CD14-positive monocyte (primary cell): ENCODE data around the gene BTBD9. TPM values are rescaled to one million over a fixed set of nuclear protein-coding genes. Genes with fewer than 3 reads are reported as not detected.

Experiments used
- DNase-seq, 3 donors: peaks; one replicate each; pipeline ENCODE4 v3.0.0-alpha.2; 2011 to 2022
- H2AFZ ChIP-seq: 2 replicates; pipeline ENCODE4 v1.6.0; 2012; ENCODE audit warnings: mild to moderate bottlenecking, low read depth, low read length, inconsistent platforms; ENCODE audit not compliant: insufficient read depth, poor library complexity, severe bottlenecking
- H3K27ac ChIP-seq, 2 donors: 1 replicate in 1 of 2; 2 replicates in 1 of 2; pipeline ENCODE4 v1.5.1; 2012 to 2013; ENCODE audit warnings: low read length in 2 of 2, control low read depth in 1 of 2, inconsistent platforms in 1 of 2, low read depth in 1 of 2, mild to moderate bottlenecking in 1 of 2
- H3K27me3 ChIP-seq, 2 donors: one replicate each; pipeline versions ENCODE4 v1.6.0 to v1.6.1; 2011 to 2013; ENCODE audit warnings: low read length in 2 of 2; ENCODE audit not compliant: control insufficient read depth in 2 of 2, insufficient read depth in 2 of 2
- H3K36me3 ChIP-seq, 2 donors: replicated peaks in 1 of 2; 1 replicate in 1 of 2; 2 replicates in 1 of 2; pipeline versions ENCODE4 v1.5.1 to v1.6.1; 2012 to 2013; ENCODE audit warnings: low read length in 2 of 2, control low read depth in 1 of 2, inconsistent platforms in 1 of 2, mild to moderate bottlenecking in 1 of 2; ENCODE audit not compliant: insufficient read depth in 2 of 2, control insufficient read depth in 1 of 2
- H3K4me1 ChIP-seq, 2 donors: 1 replicate in 1 of 2; 2 replicates in 1 of 2; pipeline versions ENCODE4 v1.5.1 to v1.6.1; 2012 to 2013; ENCODE audit warnings: low read length in 2 of 2, control low read depth in 1 of 2, inconsistent platforms in 1 of 2, mild to moderate bottlenecking in 1 of 2, moderate library complexity in 1 of 2; ENCODE audit not compliant: insufficient read depth in 2 of 2, control insufficient read depth in 1 of 2
- H3K4me2 ChIP-seq: replicated peaks from 2 replicates; pipeline ENCODE3; 2012; ENCODE audit warnings: low read length, moderate library complexity, mild to moderate bottlenecking; ENCODE audit not compliant: poor library complexity, severe bottlenecking; ENCODE audit errors: extremely low read depth
- H3K4me3 ChIP-seq, 3 experiments: fragments of 200-600 bp in 1 of 3; sonication (generic) in 1 of 3; replicated peaks in 1 of 3; 1 replicate in 2 of 3; 2 replicates in 1 of 3; pipeline ENCODE4 v1.5.1; 2011 to 2013; ENCODE audit warnings: low read length in 3 of 3, mild to moderate bottlenecking in 3 of 3, control low read depth in 2 of 3, low read depth in 2 of 3, inconsistent platforms in 1 of 3, moderate library complexity in 1 of 3
- H3K79me2 ChIP-seq: 2 replicates; pipeline ENCODE4 v1.6.0; 2012; ENCODE audit warnings: mild to moderate bottlenecking, control low read depth, inconsistent platforms, low read length, moderate library complexity; ENCODE audit not compliant: insufficient read depth
- H3K9ac ChIP-seq: 2 replicates; pipeline ENCODE4 v1.6.0; 2017; ENCODE audit warnings: low read length, mild to moderate bottlenecking; ENCODE audit not compliant: insufficient read depth, poor library complexity, severe bottlenecking
- H3K9me3 ChIP-seq, 2 donors: replicated peaks in 1 of 2; 1 replicate in 1 of 2; 2 replicates in 1 of 2; pipeline versions ENCODE4 v1.5.1 to v1.6.1; 2012 to 2013; ENCODE audit warnings: low read length in 2 of 2, control low read depth in 1 of 2; ENCODE audit not compliant: control insufficient read depth in 1 of 2, insufficient read depth in 1 of 2
- H4K20me1 ChIP-seq: 2 replicates; pipeline ENCODE4 v1.6.0; 2012; ENCODE audit warnings: mild to moderate bottlenecking, low read length, control low read depth, moderate library complexity; ENCODE audit not compliant: insufficient read depth
- H3K27ac Mint-ChIP-seq, 7 donors: one replicate each; pipeline ENCODE4 v1.8.0; 2020; ENCODE audit warnings: mild to moderate bottlenecking in 7 of 7, mixed read lengths in 7 of 7, moderate library complexity in 6 of 7, inconsistent platforms in 2 of 7
- H3K27me3 Mint-ChIP-seq, 3 donors: one replicate each; pipeline ENCODE4 v1.8.0; 2021 to 2022; ENCODE audit warnings: low read depth in 3 of 3, mild to moderate bottlenecking in 3 of 3, mixed read lengths in 3 of 3, moderate library complexity in 3 of 3, inconsistent platforms in 1 of 3
- H3K36me3 Mint-ChIP-seq, 2 donors: one replicate each; pipeline ENCODE4 v1.8.0; 2020; ENCODE audit warnings: mixed read lengths in 2 of 2, inconsistent platforms in 1 of 2, mild to moderate bottlenecking in 1 of 2
- H3K4me1 Mint-ChIP-seq: one replicate; pipeline ENCODE4 v1.8.0; 2020; ENCODE audit warnings: mild to moderate bottlenecking, mixed read lengths
- H3K4me3 Mint-ChIP-seq, 2 donors: one replicate each; pipeline ENCODE4 v1.8.0; 2020; ENCODE audit warnings: mild to moderate bottlenecking in 2 of 2, mixed read lengths in 2 of 2, moderate library complexity in 1 of 2
- H3K9me3 Mint-ChIP-seq, 7 donors: one replicate each; pipeline ENCODE4 v1.8.0; 2020 to 2022; ENCODE audit warnings: mixed read lengths in 7 of 7, mild to moderate bottlenecking in 6 of 7, moderate library complexity in 6 of 7, inconsistent platforms in 2 of 7
- WGBS: methylation state at CpG from one replicate; pipeline ENCODE4 v1.1.5; 2013; ENCODE audit warnings: missing lambda C conversion rate; ENCODE audit not compliant: insufficient coverage; 5-methylcytosine and 5-hydroxymethylcytosine counted together
- intact Hi-C, 2 donors: fragments of 100-400 bp; cut with micrococcal nuclease; formaldehyde crosslinking; loops; one replicate each; pipeline versions ENCODE4 v1.15.0 to v1.15.1; 2023
- polyA plus RNA-seq, 3 donors: library from polyadenylated mRNA; depleted of rRNA in 1 of 3; unstranded in 2 of 3; stranded (reverse) in 1 of 3; fragments of 300-500 nt in 2 of 3; fragments of >200 nt in 1 of 3; fragmentation: Illumina TruSeq in 2 of 3; gene quantifications; 1 replicate in 2 of 3; 2 replicates in 1 of 3; pipeline ENCODE4 v1.2.3, GENCODE V29; 2012 to 2021
- TF ChIP-seq, protein P1 (sequence below): fragments of 200-600 bp; IDR thresholded peaks from one replicate; pipeline ENCODE4 v1.8.0; 2022; ENCODE audit warnings: antibody characterized with exemption, mild to moderate bottlenecking

Gene BTBD9
- polyA plus RNA-seq, 3 donors = 5.2 to 7.5 (median 6.2) TPM

DNA sequence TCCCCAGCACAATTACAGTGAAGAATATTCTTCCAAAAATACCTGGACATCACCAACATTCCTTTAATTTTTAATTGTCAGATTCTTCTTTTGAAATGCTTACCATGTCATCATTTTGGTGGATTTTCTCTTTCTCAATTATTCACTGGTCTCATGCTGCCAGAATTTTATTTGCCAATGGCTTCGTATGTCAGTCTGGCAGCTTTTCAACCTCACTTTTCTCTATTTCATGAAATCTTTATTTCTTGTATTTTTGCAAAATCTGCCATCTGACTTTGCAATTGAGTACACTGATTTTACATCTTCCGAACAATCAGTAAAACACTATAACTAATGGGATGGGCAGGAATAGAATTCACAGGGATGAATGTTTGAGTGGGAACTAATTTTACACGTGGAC, 84.1 kb downstream of the BTBD9 start:
- DNase-seq = no peak
- H3K4me1 Mint-ChIP-seq = no peaks in the 10 kb centered on the region
- H3K4me3 ChIP-seq = no peak overlapping the region
- intact Hi-C loops = no loop called here
- H3K36me3 ChIP-seq = no peaks in the 10 kb centered on the region
- H3K4me3 Mint-ChIP-seq = no peak overlapping the region
- no peaks in the 10 kb centered on the region for H3K27me3 ChIP-seq
- H3K9me3 Mint-ChIP-seq = peaks cover 0 to 2% (median 0%) of the 10 kb centered on the region in 7 donors
- peaks cover 0 to 4% of the 10 kb centered on the region in 2 donors for H3K9me3 ChIP-seq
- H4K20me1 ChIP-seq = no peaks in the 10 kb centered on the region
- peaks cover 4 to 8% of the 10 kb centered on the region in 2 donors for H3K36me3 Mint-ChIP-seq
- TF ChIP-seq, protein P1, sequence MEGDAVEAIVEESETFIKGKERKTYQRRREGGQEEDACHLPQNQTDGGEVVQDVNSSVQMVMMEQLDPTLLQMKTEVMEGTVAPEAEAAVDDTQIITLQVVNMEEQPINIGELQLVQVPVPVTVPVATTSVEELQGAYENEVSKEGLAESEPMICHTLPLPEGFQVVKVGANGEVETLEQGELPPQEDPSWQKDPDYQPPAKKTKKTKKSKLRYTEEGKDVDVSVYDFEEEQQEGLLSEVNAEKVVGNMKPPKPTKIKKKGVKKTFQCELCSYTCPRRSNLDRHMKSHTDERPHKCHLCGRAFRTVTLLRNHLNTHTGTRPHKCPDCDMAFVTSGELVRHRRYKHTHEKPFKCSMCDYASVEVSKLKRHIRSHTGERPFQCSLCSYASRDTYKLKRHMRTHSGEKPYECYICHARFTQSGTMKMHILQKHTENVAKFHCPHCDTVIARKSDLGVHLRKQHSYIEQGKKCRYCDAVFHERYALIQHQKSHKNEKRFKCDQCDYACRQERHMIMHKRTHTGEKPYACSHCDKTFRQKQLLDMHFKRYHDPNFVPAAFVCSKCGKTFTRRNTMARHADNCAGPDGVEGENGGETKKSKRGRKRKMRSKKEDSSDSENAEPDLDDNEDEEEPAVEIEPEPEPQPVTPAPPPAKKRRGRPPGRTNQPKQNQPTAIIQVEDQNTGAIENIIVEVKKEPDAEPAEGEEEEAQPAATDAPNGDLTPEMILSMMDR = no peak
- H2AFZ ChIP-seq = no peak overlapping the region
- H3K4me2 ChIP-seq = no peak overlapping the region
- H3K4me1 ChIP-seq = peaks cover 14 to 15% of the 10 kb centered on the region in 2 donors
- no peaks in the 10 kb centered on the region for H3K79me2 ChIP-seq
- H3K9ac ChIP-seq = no peak overlapping the region
- no peaks in the 10 kb centered on the region for H3K27me3 Mint-ChIP-seq
- H3K27ac ChIP-seq = no peak overlapping the region
- 100% methylated on average over 1 of the region's 3 CpGs for WGBS
- no peak overlapping the region for H3K27ac Mint-ChIP-seq

DNA sequence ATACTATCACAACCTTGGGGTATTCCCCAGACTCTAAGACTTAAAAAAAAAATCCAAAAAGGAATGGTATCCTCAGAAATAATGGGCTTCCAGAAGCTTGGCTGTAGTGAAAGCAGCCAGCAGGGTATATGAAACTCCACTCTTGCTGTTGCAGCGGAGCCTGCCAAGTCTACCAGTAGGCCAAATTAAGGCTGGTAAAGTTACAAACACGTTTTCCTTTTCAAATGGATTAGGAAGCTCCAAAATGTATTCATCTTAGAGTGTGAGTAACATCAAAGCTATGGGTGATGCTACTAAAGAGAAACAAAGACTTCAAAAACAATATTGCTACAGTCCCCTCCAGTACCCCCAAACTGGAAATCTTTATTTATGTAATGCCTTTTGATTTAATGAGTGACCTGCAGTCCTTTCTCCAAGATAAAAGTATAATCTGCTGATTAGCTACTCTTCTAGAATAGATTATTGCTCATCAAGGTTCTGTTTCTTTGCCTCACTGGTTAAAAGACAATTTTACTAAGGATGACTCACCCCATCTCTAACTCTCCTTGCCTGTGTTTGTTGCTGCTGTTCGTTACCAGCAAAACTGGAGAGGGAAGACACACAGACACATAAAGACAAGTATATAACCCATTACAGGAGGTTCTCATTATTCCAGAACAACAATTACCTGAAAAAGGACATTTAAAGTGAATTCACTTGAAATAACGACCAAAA, 84.9 kb downstream of the BTBD9 start:
- no peak overlapping the region for H3K4me3 Mint-ChIP-seq
- peaks cover 15 to 16% of the 10 kb centered on the region in 2 donors for H3K4me1 ChIP-seq
- H3K9ac ChIP-seq = no peak overlapping the region
- no peak overlapping the region for H3K4me2 ChIP-seq
- 100% methylated on average over 1 of the region's 4 CpGs for WGBS
- intact Hi-C loops = no loop called here
- H3K9me3 Mint-ChIP-seq = peaks cover 0 to 2% (median 0%) of the 10 kb centered on the region in 7 donors
- H3K27me3 Mint-ChIP-seq = no peaks in the 10 kb centered on the region
- DNase-seq = no peak
- peaks cover 0 to 4% of the 10 kb centered on the region in 2 donors for H3K9me3 ChIP-seq
- H2AFZ ChIP-seq = no peak overlapping the region
- H3K4me3 ChIP-seq = no peak overlapping the region
- TF ChIP-seq, protein P1 = no peak
- H3K36me3 Mint-ChIP-seq = peaks cover 4 to 8% of the 10 kb centered on the region in 2 donors
- no peaks in the 10 kb centered on the region for H3K36me3 ChIP-seq
- no peaks in the 10 kb centered on the region for H3K79me2 ChIP-seq
- H4K20me1 ChIP-seq = no peaks in the 10 kb centered on the region
- no peak overlapping the region for H3K27ac Mint-ChIP-seq
- no peaks in the 10 kb centered on the region for H3K4me1 Mint-ChIP-seq
- no peak overlapping the region for H3K27ac ChIP-seq
- H3K27me3 ChIP-seq = no peaks in the 10 kb centered on the region
